ENCODE results near the gene GRIN3A. TPM values are rescaled to one million over a fixed set of nuclear protein-coding genes. Genes with fewer than 3 reads are reported as not detected.

GRIN3A gene
- total RNA-seq, 1 experiment from 2014 or later = not detected

DNA sequence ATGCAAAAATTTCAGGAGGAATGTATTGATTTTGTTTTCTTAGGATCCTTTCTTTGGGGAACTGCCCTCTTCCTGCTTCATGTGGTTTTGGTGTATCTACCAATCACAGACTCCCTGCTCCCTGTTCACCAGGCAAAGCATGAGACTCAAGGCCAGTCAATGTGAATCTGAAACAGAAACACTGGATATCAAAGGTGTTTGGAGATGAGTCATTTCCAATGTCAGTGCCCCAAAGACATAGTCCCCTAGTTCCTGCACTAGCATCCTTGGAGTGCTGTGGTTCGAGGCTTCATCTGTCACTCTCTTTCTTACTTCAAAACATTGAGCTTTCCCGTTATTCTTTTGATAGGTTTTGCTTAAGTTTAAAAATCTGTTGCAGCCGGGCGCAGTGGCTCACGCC is 151.8 kb downstream of the GRIN3A start:
- Histone ChIP-seq H3K4me1 (ENCODE audit: insufficient read depth, low read length) (no peaks in the 10 kb centered on the region), H2AK5ac (ENCODE audit: insufficient read length, low read length) (no peak overlapping the region), H3K4ac (ENCODE audit: low read depth, low read length) (no peak overlapping the region), H3K56ac (ENCODE audit: insufficient read length, low read depth, low read length) (no peak overlapping the region), H3K18ac (ENCODE audit: insufficient read length, low read depth, low read length) (no peak overlapping the region), H3T11ph (ENCODE audit: low read length) (no peak overlapping the region), H4K91ac (ENCODE audit: insufficient read length, low read depth, low read length) (no peak overlapping the region), H2BK20ac (ENCODE audit: low read depth, low read length, poor library complexity, severe bottlenecking) (no peak overlapping the region), H3K23me2 (ENCODE audit: insufficient read length, low read depth, low read length, poor library complexity, severe bottlenecking) (no peaks in the 10 kb centered on the region), H2AFZ (ENCODE audit: low read length) (no peak overlapping the region), H3K4me2 (ENCODE audit: insufficient read depth, insufficient read length, low read length) (no peak overlapping the region), H3K14ac (ENCODE audit: insufficient read depth, low read length) (no peak overlapping the region), H3K27ac (ENCODE audit: insufficient read length, low read depth, low read length) (no peak overlapping the region), H3K9me3 (ENCODE audit: control insufficient read depth, low read depth, low read length) (no peaks in the 10 kb centered on the region), H2BK120ac (ENCODE audit: low read depth, low read length, poor library complexity, severe bottlenecking) (no peak overlapping the region), H4K20me1 (ENCODE audit: control insufficient read depth, insufficient read depth, insufficient read length) (no peaks in the 10 kb centered on the region), H3K9ac (ENCODE audit: extremely low read depth, insufficient read length, low read length) (no peak overlapping the region), H3K79me2 (ENCODE audit: insufficient read depth, low read length) (no peaks in the 10 kb centered on the region), H3K27me3 (ENCODE audit: insufficient read depth, low read length) (no peaks in the 10 kb centered on the region), H2BK12ac (ENCODE audit: insufficient read length, low read depth, low read length) (no peak overlapping the region), H2BK5ac (ENCODE audit: insufficient read length, low read length) (no peak overlapping the region), H3K23ac (ENCODE audit: insufficient read length, low read depth, low read length) (no peak overlapping the region), H2BK15ac (ENCODE audit: low read depth, low read length) (no peak overlapping the region), H3K79me1 (ENCODE audit: insufficient read depth, low read depth, low read length, poor library complexity, severe bottlenecking) (no peaks in the 10 kb centered on the region), H4K5ac (ENCODE audit: insufficient read length, low read depth, low read length) (no peak overlapping the region), H4K8ac (replicated peaks; ENCODE audit: insufficient read length, low read depth, low read length) (no peak overlapping the region)
- TF ChIP-seq, protein P1, sequence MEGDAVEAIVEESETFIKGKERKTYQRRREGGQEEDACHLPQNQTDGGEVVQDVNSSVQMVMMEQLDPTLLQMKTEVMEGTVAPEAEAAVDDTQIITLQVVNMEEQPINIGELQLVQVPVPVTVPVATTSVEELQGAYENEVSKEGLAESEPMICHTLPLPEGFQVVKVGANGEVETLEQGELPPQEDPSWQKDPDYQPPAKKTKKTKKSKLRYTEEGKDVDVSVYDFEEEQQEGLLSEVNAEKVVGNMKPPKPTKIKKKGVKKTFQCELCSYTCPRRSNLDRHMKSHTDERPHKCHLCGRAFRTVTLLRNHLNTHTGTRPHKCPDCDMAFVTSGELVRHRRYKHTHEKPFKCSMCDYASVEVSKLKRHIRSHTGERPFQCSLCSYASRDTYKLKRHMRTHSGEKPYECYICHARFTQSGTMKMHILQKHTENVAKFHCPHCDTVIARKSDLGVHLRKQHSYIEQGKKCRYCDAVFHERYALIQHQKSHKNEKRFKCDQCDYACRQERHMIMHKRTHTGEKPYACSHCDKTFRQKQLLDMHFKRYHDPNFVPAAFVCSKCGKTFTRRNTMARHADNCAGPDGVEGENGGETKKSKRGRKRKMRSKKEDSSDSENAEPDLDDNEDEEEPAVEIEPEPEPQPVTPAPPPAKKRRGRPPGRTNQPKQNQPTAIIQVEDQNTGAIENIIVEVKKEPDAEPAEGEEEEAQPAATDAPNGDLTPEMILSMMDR (conservative IDR thresholded peaks at IDR 0.05) = no peak
- H3K27me3 Mint-ChIP-seq (ENCODE audit: low read depth) = no peaks in the 10 kb centered on the region
- no peak overlapping the region for H3K4me3 Mint-ChIP-seq
- H3K4me1 Mint-ChIP-seq = peaks cover 18 to 19% of the 10 kb centered on the region in 2 experiments
- no CpG with 5 or more reads among the region's 5 CpGs for WGBS (ENCODE audit: extremely low coverage, insufficient read length, low lambda C conversion rate)
- no peaks in the 10 kb centered on the region; a peak in 1 of 5 replicates for H3K9me3 Mint-ChIP-seq
- H3K36me3 Mint-ChIP-seq (ENCODE audit: insufficient read depth in 1 of 3, low read depth in 3 of 3) = no peaks in the 10 kb centered on the region
- H3K27ac Mint-ChIP-seq = 0 out of 7 replicates have a peak overlapping the region, but pooled peaks of 1 of the 3 experiments have one; percentile 68
- no peak for DNase-seq

Measured in H9 (cell line).